Kidney (tissue), 14 donors: Measurements from ENCODE around the gene SRM. TPM values are rescaled to one million over a fixed set of nuclear protein-coding genes. Genes with fewer than 3 reads are reported as not detected.
A peak's percentile ranks its signal among the peaks of the same experiment; 100 is the strongest.
"Not testable (repeated sequence)": the region's sequence is repeated elsewhere in the genome, so short reads cannot be mapped to it uniquely, and the experiment has no call there.

Source experiments
- DNase-seq, 5 donors: peaks; one replicate each; pipeline ENCODE4 v3.0.0-alpha.2; 2013 to 2020
- FAIRE-seq: peaks from 2 replicates; lab custom pipeline; 2012; peaks lifted over from hg19 to GRCh38; lab: Jason Lieb, UNC
- H3K27ac ChIP-seq, 2 donors: one replicate each; pipeline ENCODE4 v1.7.0; 2013; ENCODE audit warnings: low read depth in 2 of 2, low read length in 2 of 2, inconsistent platforms in 1 of 2
- H3K27me3 ChIP-seq: one replicate; pipeline ENCODE4 v1.7.1; 2013; ENCODE audit warnings: low read length, inconsistent platforms; ENCODE audit not compliant: control insufficient read depth, insufficient read depth
- H3K36me3 ChIP-seq, 3 donors: one replicate each; pipeline versions ENCODE4 v1.7.0 to v1.7.1; 2013; ENCODE audit warnings: low read length in 3 of 3, control low read depth in 1 of 3, inconsistent platforms in 1 of 3; ENCODE audit not compliant: insufficient read depth in 3 of 3, control insufficient read depth in 2 of 3
- H3K4me1 ChIP-seq, 3 donors: one replicate each; pipeline versions ENCODE4 v1.7.0 to v1.7.1; 2013; ENCODE audit warnings: low read length in 3 of 3, inconsistent platforms in 1 of 3, low read depth in 1 of 3; ENCODE audit not compliant: control insufficient read depth in 2 of 3, insufficient read depth in 2 of 3
- H3K4me3 ChIP-seq, 3 donors: one replicate each; pipeline versions ENCODE4 v1.7.0 to v1.8.1; 2013; ENCODE audit warnings: low read length in 3 of 3, control low read depth in 1 of 3, inconsistent platforms in 1 of 3
- H3K9ac ChIP-seq, 3 donors: one replicate each; pipeline versions ENCODE4 v1.7.0 to v1.7.1; 2013; ENCODE audit warnings: low read length in 3 of 3, control low read depth in 1 of 3, inconsistent platforms in 1 of 3
- H3K9me3 ChIP-seq, 3 donors: one replicate each; pipeline versions ENCODE4 v1.7.0 to v1.7.1; 2013; ENCODE audit warnings: low read length in 3 of 3, control low read depth in 1 of 3, inconsistent platforms in 1 of 3; ENCODE audit not compliant: control insufficient read depth in 2 of 3, insufficient read depth in 1 of 3
- intact Hi-C: fragments of 100-400 bp; cut with DNase I; formaldehyde crosslinking; loops from one replicate; pipeline ENCODE4 v1.11.1; 2022
- polyA plus RNA-seq: library from polyadenylated mRNA; stranded (reverse); fragments of 350-450 nt; fragmentation: Illumina TruSeq; extraction: RNeasy Lipid Tissue Mini Kit (QIAGEN cat#74804); gene quantifications from one replicate; pipeline ENCODE4 v1.2.3, GENCODE V29; 2014; ENCODE audit warnings: low read depth, low replicate concordance; ENCODE audit not compliant: insufficient read depth
- total RNA-seq: library from RNA; stranded (reverse); fragmentation: NEBNext Ultra II Directional; extraction: Animal tissue kit (Norgen Biotek cat#: 25700); gene quantifications from one replicate; pipeline ENCODE4 v1.2.1, GENCODE V29; 2021
- TF ChIP-seq, protein P1 (sequence below): IDR thresholded peaks from 3 replicates; pipeline ENCODE4 v1.5.1; 2012; ENCODE audit warnings: mild to moderate bottlenecking, moderate library complexity, borderline replicate concordance; ENCODE audit not compliant: insufficient read depth; ENCODE audit errors: extremely low read depth
- donor health status: control.
- donor health status: control.
- donor health status: control.
- donor health status: control.
- donor health status: control.
- donor health status: DM: yes; HTN: yes; CAD: no.
- donor health status: Normal renal cell carcinoma (clear cell type).

Gene SRM
- total and polyA plus RNA-seq, 2 donors from 2014 or later: 52.9 to 59.5 TPM

DNA sequence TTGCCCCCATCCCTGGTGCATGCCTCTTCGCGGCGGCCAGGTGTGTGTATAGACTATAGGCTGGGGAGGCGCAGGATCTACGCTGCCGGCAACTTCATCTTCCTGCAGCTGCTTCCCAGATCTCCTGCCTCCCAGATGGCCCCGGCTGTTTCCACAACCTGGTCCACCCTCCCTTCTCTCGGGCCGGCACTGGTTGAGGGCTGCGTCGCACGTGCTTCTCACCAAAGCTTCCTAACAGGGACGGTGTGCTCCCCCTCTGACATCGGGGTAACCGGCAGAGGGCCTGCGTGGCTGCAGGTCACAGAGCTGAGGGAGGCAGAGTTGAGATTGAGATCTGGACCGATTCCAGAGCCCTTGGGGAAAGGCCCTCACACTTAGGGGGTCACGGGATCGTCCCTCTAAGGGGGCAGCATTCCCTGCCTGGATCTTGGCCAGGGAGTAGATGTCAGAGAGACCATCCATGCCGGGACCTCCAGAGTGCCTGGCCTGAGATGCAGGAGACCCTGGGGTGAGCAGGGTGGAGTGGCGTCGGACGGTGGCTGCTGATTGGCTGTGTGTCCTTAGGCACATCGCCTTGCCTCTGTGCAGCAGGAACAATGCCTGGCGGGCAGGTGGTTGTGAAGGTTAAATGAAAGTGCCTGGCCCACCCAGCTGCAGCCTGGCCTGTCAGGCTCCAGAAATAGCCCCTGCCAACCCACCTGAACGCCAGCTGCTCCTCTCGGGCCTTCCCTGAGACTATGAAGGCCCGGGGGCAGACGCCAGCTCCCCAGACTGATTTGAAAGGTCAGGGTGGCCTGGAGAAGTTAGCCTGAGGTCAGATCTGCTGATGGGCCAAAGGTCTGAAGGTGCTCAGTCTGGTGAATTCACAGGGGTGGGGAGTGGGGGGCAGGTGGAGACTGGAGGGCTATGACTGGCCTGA is 6.7 kb downstream of the SRM start:
- DNase-seq: peak in 3 of 5 donors; percentile 14 to 69 (median 47)

DNA sequence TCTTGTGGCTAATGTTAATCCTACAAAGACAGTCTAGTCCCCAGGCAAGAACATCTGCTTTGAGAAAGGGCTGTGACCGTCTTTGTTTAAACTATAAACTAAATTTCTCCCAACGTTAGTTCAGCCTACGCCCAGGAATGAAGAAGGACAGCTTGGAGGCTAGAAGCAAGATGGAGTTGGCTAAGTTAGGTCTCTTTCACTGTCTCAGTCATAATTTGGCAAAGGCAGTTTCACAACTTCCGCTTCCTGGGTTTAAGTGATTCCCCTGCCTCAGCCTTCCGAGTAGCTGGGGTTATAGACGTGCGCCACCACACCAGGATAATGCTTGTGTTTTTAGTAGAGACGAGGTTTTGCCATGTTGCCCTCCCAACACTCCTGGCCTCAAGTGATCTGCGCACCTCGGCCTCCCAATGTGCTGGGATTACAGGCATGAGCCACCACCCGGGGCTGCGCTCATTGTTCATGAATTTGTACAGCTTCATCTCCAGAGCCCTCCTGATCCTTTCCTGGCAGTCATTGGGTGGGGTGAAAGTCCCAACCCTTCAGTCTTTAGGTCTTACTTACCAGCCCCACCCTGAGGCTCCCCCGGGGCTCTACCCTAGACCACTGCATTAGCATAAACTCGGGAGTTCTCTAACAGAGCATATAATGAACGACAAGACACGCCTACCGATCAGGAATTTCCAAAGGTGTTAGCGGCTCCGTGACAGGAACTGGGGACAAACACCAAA is 7.9 kb downstream of the SRM start:
- H3K4me3 ChIP-seq: no peak overlapping the region
- peaks cover 0 to 4% (median 0%) of the 10 kb centered on the region in 3 donors for H3K36me3 ChIP-seq
- H3K4me1 ChIP-seq: no peaks in the 10 kb centered on the region
- H3K27ac ChIP-seq: no peak overlapping the region
- no peak overlapping the region for H3K9ac ChIP-seq
- DNase-seq (peak in 1 of 5 donors; percentile 43), FAIRE-seq (no peak)
- intact Hi-C loops: no loop called here
- no peaks in the 10 kb centered on the region for H3K9me3 ChIP-seq
- H3K27me3 ChIP-seq: no peaks in the 10 kb centered on the region
- TF ChIP-seq, protein P1, sequence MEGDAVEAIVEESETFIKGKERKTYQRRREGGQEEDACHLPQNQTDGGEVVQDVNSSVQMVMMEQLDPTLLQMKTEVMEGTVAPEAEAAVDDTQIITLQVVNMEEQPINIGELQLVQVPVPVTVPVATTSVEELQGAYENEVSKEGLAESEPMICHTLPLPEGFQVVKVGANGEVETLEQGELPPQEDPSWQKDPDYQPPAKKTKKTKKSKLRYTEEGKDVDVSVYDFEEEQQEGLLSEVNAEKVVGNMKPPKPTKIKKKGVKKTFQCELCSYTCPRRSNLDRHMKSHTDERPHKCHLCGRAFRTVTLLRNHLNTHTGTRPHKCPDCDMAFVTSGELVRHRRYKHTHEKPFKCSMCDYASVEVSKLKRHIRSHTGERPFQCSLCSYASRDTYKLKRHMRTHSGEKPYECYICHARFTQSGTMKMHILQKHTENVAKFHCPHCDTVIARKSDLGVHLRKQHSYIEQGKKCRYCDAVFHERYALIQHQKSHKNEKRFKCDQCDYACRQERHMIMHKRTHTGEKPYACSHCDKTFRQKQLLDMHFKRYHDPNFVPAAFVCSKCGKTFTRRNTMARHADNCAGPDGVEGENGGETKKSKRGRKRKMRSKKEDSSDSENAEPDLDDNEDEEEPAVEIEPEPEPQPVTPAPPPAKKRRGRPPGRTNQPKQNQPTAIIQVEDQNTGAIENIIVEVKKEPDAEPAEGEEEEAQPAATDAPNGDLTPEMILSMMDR: no peak

More for the DNA sequence above, 6.7 kb downstream of the SRM start:
- intact Hi-C loops: no loop called here
- Histone ChIP-seq H3K4me1 (no peaks in the 10 kb centered on the region), H3K9me3 (no peaks in the 10 kb centered on the region), H3K4me3 (no peak overlapping the region), H3K27ac (no peak overlapping the region), H3K36me3 (peaks cover 0 to 4% (median 0%) of the 10 kb centered on the region in 3 donors), H3K27me3 (no peaks in the 10 kb centered on the region), H3K9ac (no peak overlapping the region)
- TF ChIP-seq, protein P1: no peak
- FAIRE-seq: no peak

DNA sequence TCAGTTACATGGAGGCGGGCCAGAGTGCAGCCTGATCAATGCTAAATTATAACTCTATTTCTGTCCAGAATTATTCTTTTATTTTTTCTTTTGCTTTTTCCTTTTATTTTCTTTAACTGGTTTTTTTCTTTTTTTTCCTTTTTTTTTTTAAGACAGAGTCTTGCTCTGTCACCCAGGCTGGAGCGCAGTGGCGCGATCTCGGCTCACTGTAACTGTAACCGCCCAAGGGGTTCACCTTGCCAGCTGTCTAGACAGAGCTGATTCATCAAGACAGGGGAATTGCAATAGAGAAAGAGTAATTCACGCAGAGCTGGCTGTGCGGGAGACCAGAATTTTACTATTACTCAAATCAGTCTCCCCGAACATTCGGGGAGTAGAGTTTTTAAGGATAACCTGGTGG is 8.7 kb downstream of the SRM start:
- intact Hi-C loops, H3K27me3 ChIP-seq, FAIRE-seq, H3K9me3 ChIP-seq, H3K4me1 ChIP-seq, H3K9ac ChIP-seq, H3K4me3 ChIP-seq, H3K27ac ChIP-seq, H3K36me3 ChIP-seq: not testable (repeated sequence)
- peak in 1 of 5 donors; percentile 8 for DNase-seq
